Effector memory CD8-positive, alpha-beta T cell (primary cell): ENCODE results near the gene PSD2.

ENCODE experiments used
- ATAC-seq: fragments of 150-1000 bp; cut with Tn5 transposase; replicated peaks from 2 replicates; pipeline ENCODE4 v1.10.0; 2021; ENCODE audit warnings: mild to moderate bottlenecking, moderate library complexity
- DNase-seq, 3 experiments: peaks; one replicate each; pipeline ENCODE4 v3.0.0; 2021
- H3K27ac Mint-ChIP-seq, 2 donors: one replicate each; pipeline ENCODE4 v1.8.0; 2022; ENCODE audit warnings: mild to moderate bottlenecking in 2 of 2, mixed read lengths in 2 of 2, moderate library complexity in 2 of 2
- H3K27me3 Mint-ChIP-seq, 2 donors: one replicate each; pipeline ENCODE4 v1.8.0; 2022; ENCODE audit warnings: mixed read lengths in 2 of 2
- H3K36me3 Mint-ChIP-seq: one replicate; pipeline ENCODE4 v1.8.0; 2022; ENCODE audit warnings: mild to moderate bottlenecking, moderate library complexity, mixed read lengths; ENCODE audit not compliant: insufficient read depth
- H3K4me1 Mint-ChIP-seq, 2 donors: one replicate each; pipeline ENCODE4 v1.8.0; 2022; ENCODE audit warnings: low read depth in 2 of 2, mixed read lengths in 2 of 2
- H3K4me3 Mint-ChIP-seq, 2 donors: one replicate each; pipeline ENCODE4 v1.8.0; 2022; ENCODE audit warnings: mild to moderate bottlenecking in 2 of 2, mixed read lengths in 2 of 2, moderate library complexity in 2 of 2
- H3K9me3 Mint-ChIP-seq, 2 donors: one replicate each; pipeline ENCODE4 v1.8.0; 2022; ENCODE audit warnings: mixed read lengths in 2 of 2

The PSD2 gene

DNA sequence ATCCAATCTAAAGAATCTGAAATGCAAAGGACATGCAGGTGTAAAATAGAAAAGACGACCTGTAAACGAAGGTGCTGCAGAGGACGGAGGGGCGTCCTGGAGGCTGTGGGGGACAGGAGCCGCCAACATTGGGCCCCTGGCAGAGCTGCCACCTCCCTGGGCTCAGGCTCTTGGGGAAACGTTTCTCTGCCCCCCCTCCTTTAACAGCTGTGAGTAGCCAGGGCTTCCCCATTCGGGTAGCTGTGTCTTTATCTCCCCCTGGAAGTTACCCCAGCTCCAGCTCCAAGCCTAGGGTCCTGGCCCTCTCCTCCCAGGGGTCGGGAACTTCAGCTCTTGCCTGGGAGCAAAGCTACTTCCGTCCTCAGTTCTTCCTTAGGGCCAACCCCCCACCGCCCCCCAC lies 51.5 kb downstream of the PSD2 start:
- Mint-ChIP-seq H3K4me1 (peaks cover 17 to 18% of the 10 kb centered on the region in 2 donors), H3K4me3 (peak overlapping the region; percentile 54 to 61), H3K36me3 (peaks cover 11% of the 10 kb centered on the region), H3K27me3 (peaks cover 6 to 34% of the 10 kb centered on the region in 2 donors), H3K9me3 (no peaks in the 10 kb centered on the region), H3K27ac (peak overlapping the region in 1 of 2 donors; percentile 35)
- no peak for DNase-seq
- no peak for ATAC-seq

GRCh38 chr5:139847790-139848507 lies 52.3 kb downstream of the PSD2 start:
- Mint-ChIP-seq H3K9me3 (no peaks in the 10 kb centered on the region), H3K4me3 (peak overlapping the region; percentile 54 to 61), H3K27me3 (peaks cover 6 to 32% of the 10 kb centered on the region in 2 donors), H3K36me3 (peaks cover 11% of the 10 kb centered on the region), H3K4me1 (peaks cover 17 to 18% of the 10 kb centered on the region in 2 donors), H3K27ac (peak overlapping the region; percentile 35 to 65)
- DNase-seq: peak; percentile 77 to 84 (median 81)
- ATAC-seq: peak; percentile 90

DNA sequence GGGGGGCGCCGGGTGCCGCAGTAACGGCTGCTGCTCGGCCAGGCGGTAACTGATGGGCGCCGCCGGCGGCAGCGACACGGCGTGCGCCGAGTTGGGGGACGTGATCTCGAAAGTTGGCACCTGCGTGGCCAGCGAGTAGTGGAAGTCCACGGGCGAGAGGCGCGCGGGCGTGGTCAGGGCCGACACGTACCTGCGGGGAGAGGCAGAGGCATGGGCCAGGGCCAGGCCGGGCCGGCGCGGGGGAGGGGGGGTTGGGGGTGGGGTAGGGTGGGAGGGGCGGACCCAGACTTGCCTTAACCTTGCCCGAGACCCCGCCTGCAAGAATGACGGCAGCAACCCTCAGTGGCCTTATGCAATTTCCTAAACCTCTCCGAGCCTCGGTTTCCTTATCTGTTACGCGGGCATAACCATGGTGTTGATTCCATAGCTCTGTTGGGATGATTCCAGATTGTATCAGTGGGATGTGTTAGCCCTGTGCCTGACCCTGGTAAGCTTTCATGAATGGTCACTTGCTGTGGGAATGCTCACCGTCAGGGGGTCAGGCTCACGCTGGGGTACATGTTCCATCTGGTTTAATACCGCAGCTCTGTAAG lies 53.0 kb downstream of the PSD2 start:
- DNase-seq (peak in 1 of 3 experiments; percentile 21), ATAC-seq (no peak)
- H3K9me3 Mint-ChIP-seq: no peaks in the 10 kb centered on the region
- peaks cover 6 to 25% of the 10 kb centered on the region in 2 donors for H3K27me3 Mint-ChIP-seq
- peaks cover 17 to 18% of the 10 kb centered on the region in 2 donors for H3K4me1 Mint-ChIP-seq
- peaks cover 11% of the 10 kb centered on the region for H3K36me3 Mint-ChIP-seq
- H3K27ac Mint-ChIP-seq: peak overlapping the region; percentile 65 to 76
- peak overlapping the region; percentile 50 to 54 for H3K4me3 Mint-ChIP-seq

DNA sequence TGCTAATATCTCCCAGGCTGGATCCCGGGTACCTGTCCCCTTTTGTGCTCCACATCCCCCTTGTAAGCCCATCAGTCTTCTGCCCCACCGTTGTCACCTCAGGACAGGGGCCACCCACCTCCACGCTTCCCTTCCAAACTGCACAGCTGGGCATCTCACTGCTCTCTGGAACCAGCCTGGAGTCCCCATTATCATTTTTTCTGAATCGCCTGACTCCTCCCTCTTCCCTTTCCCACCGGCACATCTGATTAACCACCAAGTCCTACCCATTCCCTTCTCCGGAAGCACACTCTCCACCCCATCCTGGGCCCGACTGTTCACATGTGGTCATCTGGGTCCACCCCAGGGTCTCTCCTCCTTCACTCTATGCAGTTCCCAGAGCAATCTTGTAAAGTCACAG lies 53.9 kb downstream of the PSD2 start:
- DNase-seq: no peak
- Mint-ChIP-seq H3K27ac (peak overlapping the region; percentile 13 to 54), H3K4me3 (peak overlapping the region; percentile 50 to 54), H3K4me1 (peaks cover 15% of the 10 kb centered on the region in 2 donors), H3K9me3 (no peaks in the 10 kb centered on the region), H3K36me3 (peaks cover 11% of the 10 kb centered on the region), H3K27me3 (peaks cover 4 to 20% of the 10 kb centered on the region in 2 donors)
- no peak for ATAC-seq

GRCh38 chr5:139849942-139850341 lies 54.3 kb downstream of the PSD2 start:
- DNase-seq: no peak
- H3K4me3 Mint-ChIP-seq: peak overlapping the region; percentile 50 to 54
- peaks cover 14% of the 10 kb centered on the region in 2 donors for H3K4me1 Mint-ChIP-seq
- peaks cover 11% of the 10 kb centered on the region for H3K36me3 Mint-ChIP-seq
- peak overlapping the region; percentile 13 to 54 for H3K27ac Mint-ChIP-seq
- peaks cover 0 to 16% of the 10 kb centered on the region in 2 donors for H3K27me3 Mint-ChIP-seq
- ATAC-seq: no peak
- no peaks in the 10 kb centered on the region for H3K9me3 Mint-ChIP-seq

DNA sequence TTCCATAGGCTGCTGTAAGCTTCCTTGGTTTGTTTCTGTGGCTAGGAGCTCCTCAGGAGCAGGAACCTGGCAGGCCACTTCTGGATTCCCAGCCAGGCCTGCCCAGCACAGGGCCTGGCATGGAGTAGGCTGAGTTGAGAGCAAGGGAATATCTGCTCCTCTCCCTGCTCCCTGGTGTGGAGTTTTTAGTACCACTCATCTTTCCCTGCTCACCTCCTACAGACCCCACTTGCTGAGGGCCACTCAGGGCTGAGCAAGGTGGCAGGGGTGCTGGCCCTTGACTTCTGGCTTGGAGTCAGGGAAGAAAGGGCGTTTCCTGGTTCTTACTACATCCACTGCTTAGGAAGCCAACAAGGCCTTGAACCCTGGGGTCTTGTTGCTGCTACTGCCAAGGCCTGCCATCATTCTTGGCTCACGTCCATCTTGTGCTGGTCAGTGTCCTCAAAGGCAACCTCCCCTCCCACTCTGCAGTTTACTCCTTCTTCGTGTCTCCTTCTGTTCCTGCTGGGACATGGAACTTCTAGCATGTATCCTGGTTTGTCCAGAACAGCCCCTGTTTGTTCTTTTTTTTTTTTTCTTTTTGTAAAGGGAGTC lies 54.9 kb downstream of the PSD2 start:
- peaks cover 14% of the 10 kb centered on the region in 2 donors for H3K4me1 Mint-ChIP-seq
- H3K27ac Mint-ChIP-seq: peak overlapping the region; percentile 13 to 54
- no peak for ATAC-seq
- H3K36me3 Mint-ChIP-seq: peaks cover 11% of the 10 kb centered on the region
- no peak for DNase-seq
- H3K9me3 Mint-ChIP-seq: no peaks in the 10 kb centered on the region
- no peak overlapping the region for H3K4me3 Mint-ChIP-seq
- H3K27me3 Mint-ChIP-seq: peaks cover 0 to 10% of the 10 kb centered on the region in 2 donors

GRCh38 chr5:139851558-139851957 lies 56.0 kb downstream of the PSD2 start:
- Mint-ChIP-seq H3K4me3 (no peak overlapping the region), H3K27ac (no peak overlapping the region), H3K36me3 (peaks cover 11% of the 10 kb centered on the region), H3K9me3 (no peaks in the 10 kb centered on the region), H3K27me3 (no peaks in the 10 kb centered on the region), H3K4me1 (peaks cover 14% of the 10 kb centered on the region in 2 donors)
- no peak for ATAC-seq
- no peak for DNase-seq

DNA sequence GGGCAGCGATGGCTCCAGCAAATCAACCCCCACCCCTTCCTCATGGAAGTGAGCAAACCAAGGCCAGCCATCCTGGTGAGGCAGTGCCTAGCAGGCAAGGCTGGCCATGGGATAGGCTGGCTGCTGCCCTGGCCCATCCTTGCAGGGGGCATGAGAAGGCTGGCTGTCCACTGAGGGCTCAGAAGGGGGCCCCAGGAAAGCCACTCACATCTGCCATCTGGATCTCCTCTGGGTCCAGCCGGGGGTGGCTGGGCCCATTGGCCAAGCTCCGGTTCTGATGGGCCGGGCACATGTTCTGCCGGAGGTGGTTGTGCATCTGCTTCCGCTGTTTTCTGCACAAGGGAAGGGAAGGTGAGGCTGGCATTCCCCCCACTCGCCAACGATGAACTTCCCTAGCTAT lies 57.1 kb downstream of the PSD2 start:
- Mint-ChIP-seq H3K4me1 (peaks cover 9 to 11% of the 10 kb centered on the region in 2 donors), H3K4me3 (no peak overlapping the region), H3K36me3 (peaks cover 7% of the 10 kb centered on the region), H3K27ac (no peak overlapping the region), H3K9me3 (no peaks in the 10 kb centered on the region), H3K27me3 (no peaks in the 10 kb centered on the region)
- no peak for DNase-seq
- ATAC-seq: no peak

DNA sequence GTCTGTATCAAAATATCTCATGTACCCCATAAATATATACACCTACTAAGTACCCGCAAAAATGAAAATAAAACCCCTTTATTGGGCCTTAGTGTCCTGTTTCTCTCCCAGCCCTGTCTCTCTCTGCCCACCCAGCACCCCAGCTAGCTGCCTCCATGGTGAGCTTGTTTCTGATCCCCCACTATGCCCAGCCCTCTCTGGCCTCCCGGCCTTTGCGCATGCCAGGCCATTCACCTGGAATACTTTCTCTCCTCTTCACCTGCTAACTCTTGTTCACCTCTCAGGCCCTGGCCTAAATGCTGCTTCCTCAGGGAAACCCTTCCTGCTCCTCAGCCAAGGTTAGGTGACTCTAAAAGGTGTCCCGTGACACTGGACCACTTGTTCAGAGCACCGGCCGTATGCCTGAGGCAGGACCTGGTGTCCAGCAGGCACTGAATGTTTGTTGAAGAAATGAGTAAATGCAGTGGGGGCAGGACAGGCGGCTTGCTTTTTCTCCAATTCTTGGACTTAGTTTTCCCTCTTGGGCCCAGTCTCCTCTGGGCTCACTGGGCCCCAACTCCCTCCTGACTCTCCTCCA lies 58.5 kb downstream of the PSD2 start:
- no peaks in the 10 kb centered on the region for H3K9me3 Mint-ChIP-seq
- H3K4me3 Mint-ChIP-seq: no peak overlapping the region

GRCh38 chr5:139854953-139855352 lies 59.3 kb downstream of the PSD2 start:
- ATAC-seq (no peak), DNase-seq (no peak)
- Mint-ChIP-seq H3K27me3 (no peaks in the 10 kb centered on the region), H3K9me3 (no peaks in the 10 kb centered on the region), H3K4me1 (peaks cover under 1 to 2% of the 10 kb centered on the region in 2 donors), H3K36me3 (no peaks in the 10 kb centered on the region), H3K27ac (no peak overlapping the region), H3K4me3 (no peak overlapping the region)

More for the DNA sequence above, 58.5 kb downstream of the PSD2 start:
- no peaks in the 10 kb centered on the region for H3K27me3 Mint-ChIP-seq
- no peak overlapping the region for H3K27ac Mint-ChIP-seq
- ATAC-seq: no peak
- H3K4me1 Mint-ChIP-seq: peaks cover 7 to 9% of the 10 kb centered on the region in 2 donors
- H3K36me3 Mint-ChIP-seq: peaks cover 4% of the 10 kb centered on the region
- DNase-seq: no peak

- Mint-ChIP-seq H3K36me3 (no peaks in the 10 kb centered on the region), H3K4me3 (no peak overlapping the region), H3K27ac (no peak overlapping the region), H3K9me3 (no peaks in the 10 kb centered on the region), H3K27me3 (no peaks in the 10 kb centered on the region), H3K4me1 (no peaks in the 10 kb centered on the region)
- ATAC-seq (no peak), DNase-seq (no peak)
Observed at GRCh38 chr5:139855451-139855850, 59.8 kb downstream of the PSD2 start.

DNA sequence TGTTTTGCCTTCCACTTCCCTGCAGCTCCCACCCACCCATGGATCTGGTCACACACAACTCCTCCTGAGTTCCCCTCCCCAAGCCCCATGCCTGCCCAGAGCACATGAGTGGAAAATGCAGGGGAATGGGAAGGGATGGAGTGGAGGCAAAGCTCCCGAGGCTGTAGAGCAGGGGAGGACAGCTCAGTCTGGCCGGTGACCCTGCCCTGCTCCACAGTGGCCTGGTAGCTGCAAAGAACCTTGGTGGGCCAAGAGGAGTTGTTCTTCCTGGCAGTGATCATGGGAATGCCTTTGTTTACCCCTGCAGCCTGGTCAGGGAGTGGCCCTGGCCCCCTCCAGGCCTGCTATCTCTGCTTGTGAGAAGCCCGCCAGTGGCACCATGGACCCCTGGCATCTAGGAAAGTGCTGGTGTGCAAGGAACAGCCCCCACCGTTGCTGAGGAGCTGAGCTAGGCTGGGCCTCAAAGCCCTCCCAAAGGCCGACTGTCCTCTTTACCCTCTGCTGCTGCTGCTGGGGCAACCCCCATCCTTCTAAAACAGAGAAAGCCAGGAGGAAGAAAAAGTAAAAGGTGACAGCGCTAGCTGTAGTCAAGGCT lies 60.4 kb downstream of the PSD2 start:
- ATAC-seq (no peak), DNase-seq (no peak)
- Mint-ChIP-seq H3K27ac (no peak overlapping the region), H3K4me1 (no peaks in the 10 kb centered on the region), H3K36me3 (no peaks in the 10 kb centered on the region), H3K4me3 (no peak overlapping the region), H3K9me3 (no peaks in the 10 kb centered on the region), H3K27me3 (no peaks in the 10 kb centered on the region)

GRCh38 chr5:139856714-139857113 lies 61.1 kb downstream of the PSD2 start:
- no peak for DNase-seq
- no peak for ATAC-seq
- no peaks in the 10 kb centered on the region for H3K9me3 Mint-ChIP-seq
- H3K27me3 Mint-ChIP-seq: no peaks in the 10 kb centered on the region
- H3K4me1 Mint-ChIP-seq: no peaks in the 10 kb centered on the region
- H3K27ac Mint-ChIP-seq: no peak overlapping the region
- no peaks in the 10 kb centered on the region for H3K36me3 Mint-ChIP-seq
- no peak overlapping the region for H3K4me3 Mint-ChIP-seq
